HG02759 (cell line): Measurements from ENCODE around the gene CDKAL1.

Experiments
- ATAC-seq: cut with Tn5 transposase; IDR thresholded peaks from one replicate; pipeline ENCODE4 v1.9.1; 2021; ENCODE audit warnings: mild to moderate bottlenecking, moderate library complexity; ENCODE audit not compliant: unreplicated experiment

Gene CDKAL1

DNA sequence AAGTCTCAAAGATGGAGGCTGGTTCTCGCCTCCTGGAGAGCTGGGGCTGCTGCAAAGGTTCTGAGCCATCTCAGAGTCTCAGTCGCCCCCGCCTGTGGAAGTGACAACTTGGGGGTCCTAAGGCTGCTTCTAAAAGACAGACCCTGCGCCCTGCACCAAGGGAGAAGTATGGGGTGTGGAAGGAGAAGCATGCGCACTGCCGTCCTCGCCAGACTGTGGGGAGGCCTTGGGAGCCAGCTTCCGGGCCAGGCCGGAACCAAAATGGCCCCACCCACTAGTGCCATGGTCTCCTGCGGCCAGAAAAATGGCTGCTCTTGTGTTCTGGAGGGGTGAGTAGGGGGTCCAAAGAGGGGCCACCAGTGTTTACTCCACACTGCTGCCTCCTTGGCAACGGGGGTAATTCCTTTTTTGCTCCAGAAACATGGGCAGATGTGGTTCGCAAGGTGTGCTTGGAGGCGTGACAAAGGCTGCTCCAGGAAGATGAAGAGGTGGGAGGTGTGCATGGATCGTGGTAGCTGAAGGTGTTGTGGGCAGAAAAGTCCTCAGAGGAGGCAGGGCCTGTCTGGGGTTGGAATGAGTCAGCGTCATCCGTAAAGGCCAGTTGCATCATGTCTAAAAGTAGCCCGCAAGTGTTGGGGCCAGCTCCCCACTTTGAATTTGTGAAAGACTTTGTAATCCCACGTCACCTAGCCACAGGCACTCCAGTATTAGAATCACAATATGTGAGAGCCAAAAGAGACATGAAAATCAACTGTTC, 729.5 kb downstream of the CDKAL1 start:
- no peak for ATAC-seq

DNA sequence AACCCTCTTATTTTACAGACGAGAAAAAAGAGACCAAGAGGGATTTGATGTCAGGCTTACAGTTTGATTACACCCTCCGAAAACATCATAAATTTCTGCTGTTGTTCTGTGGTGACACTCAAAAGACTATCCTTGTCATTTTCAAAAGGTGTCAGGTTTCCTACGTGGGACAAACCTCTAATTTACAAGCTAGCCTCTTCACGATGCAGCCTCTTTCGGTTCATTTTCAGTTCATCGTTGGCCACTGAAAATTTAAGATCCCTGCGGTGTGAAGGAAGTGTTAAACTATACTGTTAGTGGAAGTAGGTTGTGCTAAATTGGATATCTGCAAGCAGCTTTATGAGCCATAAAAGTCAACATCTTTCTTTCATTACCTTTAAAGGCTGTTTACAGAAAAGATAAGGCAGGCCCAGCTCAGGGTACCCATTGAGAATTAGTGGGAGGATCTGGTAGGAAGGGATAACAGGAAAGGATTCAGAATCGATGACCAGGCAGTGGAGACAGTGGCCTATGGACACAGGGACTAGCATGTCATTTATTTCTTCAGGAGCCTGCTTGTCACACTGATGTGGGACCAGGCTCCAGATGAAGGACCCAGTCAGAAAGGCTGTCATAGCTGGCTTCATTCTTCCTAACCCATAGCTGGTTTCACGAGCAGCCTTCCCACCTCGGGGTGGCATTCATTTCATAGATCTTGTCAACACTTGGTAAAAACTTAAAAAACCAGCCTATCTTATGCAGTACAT, 730.2 kb downstream of the CDKAL1 start:
- no peak for ATAC-seq

DNA sequence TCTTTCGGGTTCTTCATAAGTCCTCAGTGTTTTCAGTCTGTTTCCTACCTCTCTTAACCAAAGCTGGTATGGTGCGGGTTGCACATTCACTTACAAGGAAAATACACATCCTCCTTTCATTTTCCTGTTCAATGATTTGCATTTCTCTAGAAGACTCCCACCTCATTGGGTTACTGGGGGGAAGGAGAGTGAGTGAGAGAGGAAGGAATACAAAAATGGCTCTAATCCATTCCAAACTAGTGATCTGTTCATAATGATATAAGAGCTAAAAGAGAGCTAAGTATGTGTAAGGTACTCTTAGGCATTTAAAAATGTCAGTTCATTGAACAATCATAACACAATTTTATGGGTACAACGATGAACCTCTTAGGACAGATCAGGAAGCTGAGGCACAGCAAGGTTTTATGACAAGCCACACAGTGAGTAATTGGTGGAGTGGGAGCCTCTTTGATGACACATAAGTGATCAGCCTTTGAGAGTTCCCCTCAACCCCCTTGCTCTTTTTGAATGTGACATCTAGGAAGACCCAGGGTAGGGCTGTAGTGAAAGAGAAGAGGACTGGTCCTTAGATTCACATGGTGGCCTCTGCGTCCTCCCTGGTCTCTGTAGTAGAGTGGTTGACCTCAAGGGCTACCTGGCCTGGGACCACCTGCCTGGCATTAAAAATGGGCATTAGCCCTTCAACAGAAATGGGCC, 730.9 kb downstream of the CDKAL1 start:
- ATAC-seq = no peak

DNA sequence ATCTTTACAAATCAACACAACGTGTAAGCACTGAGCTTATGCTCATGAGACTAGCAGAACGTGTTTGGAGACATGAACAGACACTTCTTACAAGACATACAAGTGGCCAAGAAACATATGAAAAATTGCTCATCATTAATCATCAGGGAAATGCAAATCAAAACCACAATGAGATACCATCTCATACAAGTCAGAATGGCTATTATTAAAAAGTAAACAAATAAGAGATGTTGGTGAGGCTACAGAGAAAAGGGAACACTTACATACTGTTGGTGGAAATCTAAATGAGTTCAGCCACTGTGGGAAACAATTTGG, 731.4 kb downstream of the CDKAL1 start:
- no peak for ATAC-seq

DNA sequence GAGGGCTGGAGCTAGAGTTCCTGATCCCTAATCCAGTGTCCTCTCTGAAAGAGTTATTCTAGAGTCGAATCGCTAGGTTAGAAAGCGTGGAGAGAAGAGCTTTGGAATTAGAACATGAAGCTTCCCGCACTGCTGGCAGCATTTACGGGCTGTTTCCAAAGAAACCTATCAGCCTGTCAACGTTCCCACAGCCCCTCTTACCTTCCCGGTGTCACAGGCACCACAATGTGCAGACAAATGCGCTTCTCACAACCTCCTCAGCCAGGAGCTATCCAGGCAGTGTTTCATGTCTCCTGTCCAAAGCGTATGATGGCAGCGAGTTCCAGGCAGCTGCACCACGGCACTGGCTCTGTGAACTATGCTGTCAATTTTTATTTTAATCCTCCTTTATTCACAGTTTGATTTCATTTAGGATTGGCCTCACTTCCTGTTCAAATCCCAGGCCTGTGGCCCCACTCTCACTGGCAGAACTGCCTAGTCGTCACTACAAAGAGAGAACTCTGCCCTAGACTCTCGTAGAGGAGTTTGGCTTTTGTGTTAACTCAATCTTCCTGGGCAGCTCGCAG, 736.5 kb downstream of the CDKAL1 start:
- ATAC-seq = no peak

DNA sequence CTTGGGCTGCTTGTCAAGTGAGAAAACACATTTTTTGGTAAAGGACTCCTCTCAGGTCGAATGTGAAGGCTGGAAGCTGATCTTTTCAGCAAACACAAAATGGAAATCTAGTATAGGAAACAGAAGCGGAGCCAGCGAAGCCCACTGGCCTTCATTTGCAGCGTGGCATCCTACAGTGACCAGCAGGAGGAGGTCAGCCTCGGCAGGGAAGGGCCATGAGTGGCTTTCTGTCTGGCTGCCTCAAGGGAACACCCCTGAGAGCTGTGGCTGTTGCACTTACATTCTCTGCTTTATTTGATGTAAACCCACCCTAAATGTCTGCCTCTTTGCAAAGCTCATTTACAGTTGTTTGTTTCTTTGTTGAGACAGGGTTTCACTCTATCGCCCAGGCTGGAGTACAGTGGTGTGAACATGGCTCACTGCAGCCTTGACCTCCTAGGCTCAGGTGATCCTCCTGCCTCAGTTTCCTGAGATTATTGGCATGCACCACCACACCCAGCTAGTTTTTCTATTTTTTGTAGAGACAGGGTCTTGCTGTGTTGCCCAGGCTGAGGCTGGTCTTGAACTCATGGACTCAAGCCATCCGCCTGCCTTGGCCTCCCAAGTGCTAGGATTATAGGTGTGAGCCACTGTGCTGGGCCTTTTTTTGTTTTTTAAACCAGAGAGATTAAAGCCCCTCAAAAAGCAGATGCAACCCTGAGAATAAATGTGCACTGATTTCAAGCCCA, 737.3 kb downstream of the CDKAL1 start:
- no peak for ATAC-seq

DNA sequence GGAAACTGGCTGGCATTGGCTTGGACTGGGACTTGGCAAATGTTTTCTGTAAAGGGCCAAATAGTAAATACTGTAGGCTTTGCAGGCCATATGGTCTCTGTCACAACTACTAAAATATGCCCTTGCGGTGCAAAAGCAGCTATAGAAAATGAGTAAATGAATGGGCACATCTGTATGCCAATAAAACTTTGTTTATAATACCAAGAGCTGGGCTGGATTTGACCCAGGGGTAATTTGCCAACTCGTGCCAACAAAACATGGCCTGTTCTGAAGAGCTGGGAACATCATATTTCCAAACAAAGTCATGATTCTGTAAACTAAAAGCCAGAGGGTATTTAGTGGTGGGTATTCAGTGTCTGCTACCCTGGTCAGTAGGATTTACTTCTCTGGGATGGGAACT, 739.2 kb downstream of the CDKAL1 start:
- no peak for ATAC-seq

DNA sequence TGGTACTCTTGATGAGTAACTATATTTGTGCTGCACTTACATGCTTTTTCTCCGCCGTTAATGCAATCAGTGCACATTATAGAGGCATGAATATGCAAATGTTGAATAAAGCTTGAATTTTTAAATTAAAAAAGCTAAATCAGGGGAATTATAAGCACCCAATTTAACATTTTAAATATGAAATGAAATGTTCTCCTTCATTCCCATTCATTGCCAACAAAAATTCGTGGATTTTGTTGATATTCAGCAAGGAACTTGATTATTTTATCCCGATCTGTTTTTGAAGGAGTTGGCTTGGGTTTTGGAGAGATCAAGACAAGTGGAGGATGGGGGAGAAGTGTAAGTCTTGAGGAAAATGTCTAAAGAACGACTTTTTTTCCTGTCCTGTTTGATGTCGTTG, 740.6 kb downstream of the CDKAL1 start:
- no peak for ATAC-seq

DNA sequence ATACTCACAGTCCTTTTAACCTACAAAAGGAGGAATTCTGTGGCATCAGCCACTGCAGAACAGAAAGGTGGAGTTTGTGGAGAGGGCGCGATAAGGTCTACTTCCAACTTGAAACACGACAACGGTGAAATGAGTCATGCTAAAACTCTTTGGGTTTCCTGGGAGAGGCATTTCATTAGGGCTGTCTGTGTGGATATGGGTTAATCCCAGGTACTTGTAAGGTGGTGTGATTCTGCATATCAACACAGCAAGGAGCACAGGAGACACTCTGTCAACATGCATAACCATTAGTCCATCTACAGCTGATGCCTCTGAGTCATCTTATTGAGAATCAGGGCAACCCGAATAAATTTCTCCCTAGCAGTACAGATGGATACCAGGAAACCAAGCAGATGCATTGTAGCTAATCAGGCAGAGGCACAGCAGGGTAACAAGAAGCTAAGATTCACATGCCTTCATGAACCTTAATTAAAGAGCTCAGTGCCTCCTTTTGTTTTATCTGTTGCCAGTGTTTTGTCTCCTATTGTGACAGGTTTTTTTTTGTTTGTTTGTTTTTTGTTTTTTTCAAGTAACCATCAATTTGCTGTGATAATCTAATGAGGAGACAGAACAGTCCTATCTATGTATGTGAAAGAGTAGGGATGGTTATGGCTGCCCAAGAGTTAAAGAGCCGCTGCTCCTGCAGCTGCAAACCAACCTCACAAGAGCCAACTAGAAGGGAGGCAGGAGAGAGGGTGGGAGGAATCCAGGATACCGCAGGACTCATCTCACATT, 743.5 kb downstream of the CDKAL1 start:
- ATAC-seq = no peak

DNA sequence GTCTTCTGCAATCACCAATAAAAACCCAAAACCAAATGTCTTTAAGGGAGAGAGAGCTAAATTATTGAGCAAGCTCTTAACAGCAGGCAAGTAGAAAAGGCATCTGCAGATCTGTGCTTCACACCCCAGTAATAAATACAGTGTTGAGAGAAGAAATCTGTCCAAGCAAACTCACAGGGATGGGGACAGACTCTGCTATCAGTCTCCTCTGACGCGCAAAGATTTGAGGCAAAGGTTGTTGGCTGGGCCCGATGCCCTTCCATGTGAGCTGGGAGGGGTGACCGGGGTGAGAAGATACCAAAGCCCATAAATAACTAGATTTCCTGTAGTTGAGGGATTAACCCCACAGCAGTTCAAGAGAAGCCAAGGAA, 744.1 kb downstream of the CDKAL1 start:
- no peak for ATAC-seq

DNA sequence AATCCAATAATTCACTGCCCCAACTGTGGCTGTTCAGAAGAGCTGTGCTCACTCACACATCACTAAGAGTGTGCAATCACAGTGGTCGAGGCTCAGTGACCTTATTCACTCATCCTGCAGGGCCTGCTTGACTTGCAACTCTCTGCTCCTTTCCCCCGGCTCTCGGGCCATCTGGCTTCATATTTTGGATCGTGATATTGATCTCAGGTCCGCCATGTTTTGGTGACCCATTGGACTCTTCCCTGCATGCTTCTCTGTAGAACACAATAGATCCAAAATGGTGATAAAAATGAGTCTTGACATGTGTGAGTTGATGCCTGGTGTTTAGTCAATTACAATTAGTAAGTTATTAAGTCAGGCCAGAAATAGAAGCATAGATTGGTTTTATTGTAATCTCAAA, 745.4 kb downstream of the CDKAL1 start:
- ATAC-seq = no peak

DNA sequence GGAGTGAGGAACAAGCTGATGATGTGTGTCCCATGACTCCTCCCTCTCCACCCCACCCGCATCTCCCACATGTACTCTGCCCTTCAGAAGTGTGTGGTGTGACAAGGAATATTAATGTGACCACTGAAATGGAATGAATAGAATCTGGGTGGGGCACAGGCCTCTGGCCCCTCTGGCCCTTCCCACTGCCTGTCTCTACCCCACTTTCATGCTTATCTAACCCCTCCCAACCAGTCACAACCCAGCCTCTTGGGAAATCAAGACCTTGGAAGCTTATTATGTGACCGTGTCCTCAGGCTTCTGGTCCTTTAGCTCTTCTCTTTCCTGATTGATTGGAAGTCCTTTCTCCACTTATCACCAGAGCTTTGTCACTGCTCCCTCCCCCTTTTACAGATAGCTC, 747.1 kb downstream of the CDKAL1 start:
- no peak for ATAC-seq
